CD4-positive, alpha-beta T cell treated with Interferon gamma for 1 hour (primary cell): ENCODE results near the gene LGALS3BP.
"Not testable (repeated sequence)": the region's sequence is repeated elsewhere in the genome, so short reads cannot be mapped to it uniquely, and the experiment has no call there.

Experiments
- DNase-seq: peaks from one replicate; pipeline ENCODE4 v3.0.0-alpha.2; 2020

LGALS3BP gene

DNA sequence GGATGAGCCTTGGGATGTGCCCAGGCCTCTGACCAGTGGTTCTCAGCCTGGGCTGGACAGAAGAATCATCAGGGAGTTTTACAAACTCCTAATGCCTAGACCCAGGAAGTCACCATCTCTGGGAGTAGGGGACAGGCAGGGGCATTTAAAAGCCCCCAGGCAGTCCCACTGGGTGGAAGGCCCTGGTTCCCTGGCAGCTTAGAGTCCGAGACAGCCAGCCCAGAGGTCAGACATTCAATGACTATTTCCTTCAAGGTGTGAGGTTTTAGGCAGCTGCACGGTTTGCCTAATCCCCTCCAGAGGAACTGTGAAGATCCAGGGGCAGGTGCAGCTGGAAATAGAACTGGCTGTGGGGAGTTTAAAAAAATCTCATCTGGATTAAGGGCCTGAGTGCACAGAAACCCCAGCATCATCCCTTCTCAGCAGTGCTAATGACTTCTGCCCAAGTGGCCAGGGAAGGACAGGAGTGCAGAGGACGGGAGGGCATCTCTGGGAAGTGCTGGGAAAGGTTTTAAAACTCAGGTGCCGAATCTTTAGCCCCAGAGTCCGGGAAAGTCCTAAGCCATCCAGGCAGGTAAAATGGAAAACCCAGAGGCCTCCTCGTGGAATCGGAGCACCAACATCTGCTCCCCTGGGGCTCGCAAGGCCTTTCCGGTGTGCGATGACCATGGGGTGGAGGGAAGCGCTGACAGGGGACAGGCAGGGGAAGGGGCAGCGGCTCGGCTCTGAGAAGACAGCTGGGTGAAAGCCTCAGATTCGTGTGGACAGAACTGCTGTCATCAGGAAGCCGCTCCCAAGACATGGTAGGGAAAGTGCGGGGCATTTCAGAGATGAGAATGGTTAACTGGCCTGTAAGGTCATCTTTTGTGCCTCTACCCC is 1.5 kb upstream of the LGALS3BP start:
- no peak for DNase-seq

DNA sequence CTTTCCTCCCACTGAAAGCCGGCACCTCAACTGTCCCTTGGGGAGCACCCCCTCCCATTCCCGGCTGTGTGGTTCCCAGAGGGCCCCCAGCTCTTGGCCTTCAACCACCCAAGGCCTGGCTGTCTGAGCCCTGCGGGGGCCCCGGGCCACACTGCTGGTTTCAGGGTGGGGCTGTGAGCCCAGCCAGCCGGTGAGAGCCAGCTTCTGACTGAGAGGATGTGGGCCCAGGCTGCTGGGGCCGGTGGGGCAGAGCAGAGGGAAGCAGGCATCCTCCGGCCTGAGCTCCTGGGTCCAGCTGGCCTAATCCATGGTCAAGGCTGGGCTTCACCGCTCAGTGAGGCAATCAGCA is 875 bp upstream of the LGALS3BP start:
- DNase-seq: no peak

DNA sequence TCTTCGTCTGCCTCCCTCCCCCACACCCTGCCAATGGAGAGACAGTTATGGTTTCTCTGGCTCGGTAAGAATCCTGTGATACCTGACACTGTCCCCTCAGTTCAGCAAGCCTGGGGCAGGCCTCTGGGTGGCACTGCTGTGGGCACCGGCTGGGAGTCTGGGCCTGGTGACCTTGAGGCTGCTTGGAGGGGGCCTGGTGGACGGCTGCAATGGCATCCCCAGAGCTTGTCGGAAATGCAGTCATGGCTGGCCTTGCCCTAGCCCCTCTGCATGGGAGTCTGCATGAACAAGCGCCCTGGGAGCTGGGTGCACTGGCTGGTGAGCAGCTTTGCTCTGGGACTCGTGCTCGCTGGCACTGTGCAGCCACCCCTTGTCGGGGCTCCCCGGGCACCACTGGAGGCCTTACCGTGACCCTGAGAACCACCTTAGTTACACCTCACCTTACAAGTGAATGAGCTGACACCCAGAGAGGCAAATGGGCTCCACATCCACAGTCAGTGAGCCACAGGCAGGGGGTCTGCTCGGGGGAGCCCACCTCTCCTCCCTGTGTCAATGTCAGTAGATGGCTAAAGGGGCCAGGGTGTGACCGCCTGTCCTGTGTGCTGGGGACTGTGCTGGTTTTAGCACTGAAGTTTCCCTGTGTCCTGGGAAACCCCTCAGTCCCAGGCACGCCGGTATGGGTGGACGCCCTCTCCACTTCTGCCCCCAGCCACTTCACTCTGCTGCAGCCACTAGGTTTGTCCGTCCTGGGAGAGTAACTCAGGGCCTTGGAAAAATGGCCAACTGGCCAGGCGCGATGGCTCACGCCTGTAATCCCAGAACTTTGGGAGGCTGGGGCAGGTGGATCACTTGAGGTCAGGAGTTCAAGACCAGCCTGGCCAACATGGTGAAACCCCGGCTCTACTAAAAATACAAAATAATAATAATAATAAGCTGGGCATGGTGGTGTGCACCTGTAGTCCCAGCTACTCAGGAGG is 1.4 kb downstream of the LGALS3BP start:
- no peak for DNase-seq

DNA sequence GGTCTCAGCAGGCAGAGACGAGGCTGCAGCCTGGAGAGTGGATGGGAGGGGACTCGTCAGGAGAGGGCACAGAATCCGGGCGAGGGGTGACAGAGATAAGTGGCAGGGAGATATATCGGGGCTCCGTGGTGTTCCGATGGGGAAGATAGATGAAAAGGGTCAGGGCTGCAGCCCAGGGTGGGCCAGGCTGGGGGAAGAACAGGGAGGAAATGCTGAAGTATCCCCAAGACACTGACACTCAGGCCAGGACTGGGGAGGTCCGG is 2.1 kb downstream of the LGALS3BP start:
- DNase-seq: no peak

DNA sequence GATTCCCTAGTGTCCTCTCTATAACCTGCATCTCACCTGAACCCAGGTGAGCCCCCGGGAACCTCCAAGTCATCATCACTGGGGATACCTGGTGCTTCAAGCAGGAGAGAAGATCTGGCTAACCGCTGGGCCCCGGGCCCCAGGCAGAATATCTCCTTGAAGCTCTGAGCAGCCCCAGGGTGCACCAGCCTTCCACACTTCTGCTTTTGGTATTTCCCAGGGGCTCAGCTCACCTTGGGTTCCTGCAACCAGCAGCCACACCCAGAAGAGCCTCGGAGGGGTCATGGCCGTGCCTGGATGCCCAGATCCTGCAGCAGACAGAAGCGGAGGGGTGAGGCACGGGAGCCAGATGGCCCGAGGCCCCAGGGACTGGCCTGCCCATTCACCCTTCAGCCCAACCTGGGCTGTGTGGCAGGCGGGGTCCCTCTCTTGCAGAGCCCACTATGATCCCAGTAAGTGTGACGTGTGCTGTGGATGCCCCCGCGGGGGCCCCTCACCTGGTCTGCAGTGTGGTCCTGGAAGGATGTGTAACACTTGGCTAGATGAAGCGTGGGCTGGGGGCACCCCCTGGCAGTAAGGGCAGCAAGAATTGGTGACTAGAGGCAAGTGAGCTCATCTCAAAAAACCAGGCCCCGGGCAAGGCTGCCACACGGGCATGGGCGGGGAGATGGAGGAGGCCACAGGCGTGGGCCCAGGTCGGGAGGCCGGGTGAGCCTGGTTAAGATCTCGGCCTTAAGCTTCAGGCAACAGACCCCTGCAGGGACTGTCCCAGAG is 2.6 kb downstream of the LGALS3BP start:
- DNase-seq: no peak

DNA sequence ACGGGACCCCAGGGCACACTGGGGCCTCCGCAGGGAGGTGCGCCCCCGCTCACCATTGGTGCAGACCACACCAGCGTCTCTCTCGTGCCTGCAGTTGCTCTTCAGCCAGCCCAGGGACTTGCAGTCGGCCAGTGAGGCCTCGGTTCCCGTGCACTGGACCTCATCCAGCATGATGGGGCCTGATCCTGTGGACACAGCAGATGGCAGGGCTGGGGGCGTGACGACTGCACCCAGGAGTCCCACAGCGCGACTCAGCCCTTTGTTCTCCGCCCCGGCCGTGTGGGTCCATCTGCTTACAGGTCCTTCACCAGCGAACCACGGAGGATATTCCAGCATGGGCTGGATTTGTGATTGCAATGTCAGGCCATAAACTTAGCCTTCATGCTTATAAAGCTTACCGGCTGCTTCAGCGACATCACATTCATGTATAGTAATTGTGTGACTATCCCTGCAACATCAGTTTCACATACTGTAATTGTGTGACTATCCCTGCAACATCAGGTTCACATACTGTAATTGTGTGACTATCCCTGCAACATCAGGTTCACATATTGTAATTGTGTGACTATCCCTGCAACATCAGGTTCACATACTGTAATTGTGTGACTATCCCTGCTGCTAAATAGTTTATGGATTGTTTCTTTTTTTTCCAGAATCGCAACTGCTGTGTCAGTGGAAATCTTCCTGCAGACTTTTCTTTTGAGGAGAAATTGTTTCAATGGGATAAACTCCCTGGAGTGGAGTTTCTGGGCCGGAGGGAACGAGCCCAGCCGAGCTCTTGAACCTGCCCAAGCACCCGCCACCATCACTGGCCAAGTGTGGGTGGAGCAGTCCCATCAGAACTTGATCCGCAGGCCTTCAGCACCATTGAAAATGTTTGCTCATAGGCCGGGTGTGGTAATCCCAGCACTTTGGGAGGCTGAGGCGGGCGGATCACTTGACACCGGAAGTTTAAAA is 4.8 kb downstream of the LGALS3BP start:
- no peak for DNase-seq

DNA sequence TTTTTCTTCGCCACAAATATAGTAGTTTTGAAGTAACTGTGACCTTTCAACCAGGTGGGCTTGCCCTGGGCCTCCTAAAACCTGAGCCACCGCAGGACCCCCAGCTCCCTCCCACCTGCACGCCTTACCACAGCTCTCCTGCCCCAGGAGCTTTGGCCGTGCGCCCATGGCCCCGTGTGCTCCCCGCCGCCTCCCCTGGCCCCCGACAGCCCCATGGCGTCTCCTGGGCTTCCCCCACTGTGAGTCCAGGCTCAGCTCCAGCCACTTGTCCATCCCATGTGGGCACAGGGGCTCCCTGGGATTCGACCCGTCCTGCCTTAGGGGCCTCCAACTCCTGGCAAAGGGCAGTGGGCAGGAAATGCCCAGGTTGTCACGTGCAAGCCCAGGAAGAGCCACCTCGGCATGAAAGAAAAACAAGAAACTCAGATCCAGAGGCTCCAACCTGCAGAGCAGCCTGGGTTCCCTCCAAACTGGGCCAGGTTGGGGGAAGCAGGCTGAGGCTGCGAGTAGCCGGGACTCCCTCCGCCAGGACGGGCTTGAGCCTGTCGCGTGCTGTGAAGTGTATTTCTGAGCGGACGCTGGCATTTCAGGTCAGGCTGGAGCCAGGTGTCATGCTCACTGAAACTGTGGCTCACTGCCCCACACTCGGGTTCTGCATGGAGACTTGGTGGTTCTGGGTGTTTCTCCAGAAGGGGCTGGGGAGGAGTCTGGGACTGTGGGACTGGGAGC is 5.8 kb downstream of the LGALS3BP start:
- DNase-seq: no peak

DNA sequence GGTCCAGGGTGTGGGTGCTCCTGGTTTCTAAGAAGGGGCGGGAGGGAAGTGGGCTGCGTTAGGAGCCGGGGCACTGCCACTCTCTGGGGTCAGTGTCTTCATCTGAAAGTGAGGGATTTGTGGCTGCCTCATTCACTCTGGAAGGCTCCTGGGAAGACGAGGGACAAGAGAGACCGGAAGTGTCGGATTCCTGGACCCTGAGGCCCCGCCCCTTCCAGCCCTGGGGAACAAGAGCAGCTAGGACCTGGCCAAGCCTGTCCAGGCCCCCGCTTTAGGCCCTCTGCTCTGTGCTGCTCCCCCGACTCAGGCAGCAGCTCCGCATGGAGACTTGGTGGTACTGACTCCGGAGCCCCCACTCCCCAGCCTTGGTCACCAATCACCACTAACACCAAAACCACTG is 6.5 kb downstream of the LGALS3BP start:
- DNase-seq: no peak

DNA sequence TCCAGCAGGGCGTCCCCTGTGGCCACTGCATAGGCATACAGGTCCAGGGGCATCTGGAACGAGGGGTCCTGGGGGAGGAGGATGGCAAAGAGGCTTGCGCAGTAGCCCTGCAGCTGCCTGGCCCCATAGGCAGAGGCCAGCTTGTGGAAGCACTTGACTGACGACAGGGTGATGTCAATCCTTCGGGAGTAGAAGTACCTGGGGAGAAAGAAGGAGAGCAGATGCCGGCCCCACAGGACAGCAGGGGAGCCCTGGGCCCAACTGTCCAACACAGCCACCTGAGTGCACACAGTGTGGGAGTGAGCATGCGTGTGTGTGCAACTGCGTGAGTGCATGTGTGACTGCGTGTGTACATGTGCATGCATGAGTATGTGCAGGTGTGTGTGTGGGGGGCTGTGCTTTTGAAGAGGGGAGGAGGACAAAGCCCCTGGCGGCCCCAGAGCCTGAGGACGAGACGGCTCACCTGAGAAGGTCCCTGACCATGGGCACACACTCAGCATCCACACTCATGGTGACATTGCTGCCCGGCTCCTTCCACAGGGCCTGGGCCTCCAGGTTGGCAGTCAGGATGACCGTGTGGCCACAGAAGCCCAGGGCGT is 7.1 kb downstream of the LGALS3BP start:
- no peak for DNase-seq

DNA sequence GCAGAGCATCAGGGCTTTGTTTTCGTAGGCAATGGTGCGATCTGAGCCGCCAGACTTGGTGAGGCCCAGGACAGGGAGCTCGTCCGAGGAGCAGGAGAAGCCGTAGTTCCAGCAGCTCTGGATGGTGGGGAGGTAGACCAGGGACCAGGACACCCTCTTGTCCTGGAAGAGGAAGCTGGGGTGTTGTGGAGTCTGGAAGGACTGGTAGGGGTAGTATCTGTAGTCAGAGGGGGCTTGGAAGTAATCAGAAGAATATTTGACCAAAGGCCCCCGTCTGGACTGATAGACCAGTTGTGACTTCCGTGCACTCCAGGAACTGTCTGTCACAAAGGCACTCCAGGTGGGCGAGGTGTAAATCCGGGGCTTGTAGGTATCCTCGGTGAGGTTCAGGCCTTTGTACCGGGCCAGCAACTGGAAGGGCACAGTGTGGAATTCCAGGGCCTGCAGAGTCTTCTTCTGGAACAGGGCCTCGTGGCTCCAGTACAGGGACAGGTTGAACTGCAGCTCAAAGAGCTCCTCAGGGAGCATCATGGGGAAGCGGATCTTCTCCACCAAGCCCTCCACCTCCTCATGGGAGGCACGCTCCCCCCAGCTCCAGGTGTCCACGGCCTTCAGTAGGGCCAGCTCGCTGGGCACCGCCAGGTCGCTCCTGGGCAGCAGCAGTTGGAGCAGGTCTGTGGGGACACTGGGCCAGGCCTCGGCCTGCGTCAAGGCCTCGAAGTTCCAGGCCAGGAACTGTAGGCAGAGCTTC is 7.8 kb downstream of the LGALS3BP start:
- no peak for DNase-seq

DNA sequence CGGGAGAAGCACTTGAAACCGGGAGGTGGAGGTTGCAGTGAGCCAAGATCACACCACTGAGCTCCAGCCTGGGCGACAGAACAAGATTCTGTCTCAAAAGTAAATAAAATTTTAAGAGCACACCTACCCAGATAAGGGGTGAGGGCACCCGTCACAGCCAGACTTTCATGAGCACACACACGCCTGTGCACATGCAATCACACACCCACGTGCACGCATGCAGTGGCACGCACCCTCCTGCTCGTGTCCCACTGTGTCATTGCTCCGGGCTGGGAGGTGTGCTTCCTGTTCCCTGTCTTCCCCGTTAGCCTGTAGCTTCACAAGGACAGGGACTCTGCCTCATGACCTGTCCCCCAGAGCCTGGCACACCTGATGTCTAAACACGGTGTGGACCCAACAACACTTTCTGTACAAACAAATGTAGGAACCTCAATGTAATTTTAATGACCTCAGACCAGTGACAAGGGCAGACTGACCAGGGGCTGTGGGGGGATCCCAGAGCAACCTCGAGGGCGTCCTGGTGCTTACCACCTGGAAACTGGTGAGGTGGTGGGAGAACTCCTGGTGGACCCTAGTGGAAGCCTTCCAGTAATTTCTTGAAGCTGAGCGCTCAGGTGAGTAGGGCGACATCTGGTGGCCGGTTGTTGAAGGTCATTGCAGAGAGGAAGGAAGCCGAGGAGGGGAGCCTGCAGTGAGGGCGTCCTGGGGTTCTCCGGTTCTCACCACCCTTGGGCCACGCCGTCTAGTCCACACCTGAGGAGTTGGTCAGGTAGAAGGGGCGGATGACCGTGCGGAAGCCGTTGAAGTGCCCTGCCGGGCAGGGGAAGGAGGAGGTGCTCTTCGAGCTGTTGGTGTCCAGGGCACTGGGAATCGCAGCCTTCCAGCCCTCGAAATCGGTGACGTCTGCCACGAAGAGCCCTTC is 8.6 kb downstream of the LGALS3BP start:
- peak; percentile 64 for DNase-seq

DNA sequence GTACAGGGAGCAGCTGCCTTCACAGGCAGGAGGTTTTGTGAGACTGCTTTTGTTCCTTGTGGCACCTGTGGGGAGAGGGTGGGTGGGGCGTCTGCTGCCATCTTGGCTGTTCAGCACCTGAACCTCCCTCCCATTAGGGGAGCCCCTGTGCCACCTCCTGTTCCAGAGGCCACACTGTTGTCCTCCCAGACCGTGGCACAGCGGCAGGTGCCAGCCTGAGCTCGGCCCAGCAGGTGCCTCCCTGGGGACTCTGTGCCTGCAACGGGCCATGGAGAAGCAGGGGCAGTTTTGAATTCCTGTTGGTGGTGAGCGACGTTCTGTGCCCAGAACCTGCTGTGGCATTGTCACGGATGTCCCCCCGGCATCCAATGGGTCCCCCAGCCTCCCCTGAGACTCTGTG is 9.9 kb downstream of the LGALS3BP start:
- no peak for DNase-seq

DNA sequence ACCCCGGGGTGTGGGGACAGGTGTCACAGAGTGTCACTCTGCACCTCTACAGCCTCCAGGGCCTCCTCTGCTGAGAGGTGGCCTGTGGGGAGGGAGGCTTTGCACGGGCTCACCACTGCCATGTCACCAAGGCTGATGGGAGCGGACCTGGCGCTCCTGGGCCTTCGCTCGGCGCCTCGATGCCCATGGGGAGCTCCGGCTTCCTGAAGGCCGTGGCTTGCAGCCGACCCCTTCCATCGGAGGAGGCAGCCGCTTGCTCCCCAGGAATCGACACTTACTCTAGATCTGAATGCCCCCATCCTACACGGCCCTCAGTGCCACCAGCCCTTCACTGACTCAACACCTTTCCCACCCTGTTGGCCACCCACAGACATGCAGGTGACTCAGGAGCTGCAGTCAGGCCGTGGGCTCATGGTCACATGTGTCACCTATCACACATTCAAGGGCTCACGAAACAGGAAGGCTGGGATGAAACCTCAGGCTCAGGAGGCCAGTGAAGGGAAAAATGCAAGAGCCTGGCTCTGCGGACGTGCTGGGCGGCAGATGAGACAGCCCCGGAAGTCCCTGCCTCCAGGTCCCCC is 11.9 kb downstream of the LGALS3BP start:
- DNase-seq: no peak

DNA sequence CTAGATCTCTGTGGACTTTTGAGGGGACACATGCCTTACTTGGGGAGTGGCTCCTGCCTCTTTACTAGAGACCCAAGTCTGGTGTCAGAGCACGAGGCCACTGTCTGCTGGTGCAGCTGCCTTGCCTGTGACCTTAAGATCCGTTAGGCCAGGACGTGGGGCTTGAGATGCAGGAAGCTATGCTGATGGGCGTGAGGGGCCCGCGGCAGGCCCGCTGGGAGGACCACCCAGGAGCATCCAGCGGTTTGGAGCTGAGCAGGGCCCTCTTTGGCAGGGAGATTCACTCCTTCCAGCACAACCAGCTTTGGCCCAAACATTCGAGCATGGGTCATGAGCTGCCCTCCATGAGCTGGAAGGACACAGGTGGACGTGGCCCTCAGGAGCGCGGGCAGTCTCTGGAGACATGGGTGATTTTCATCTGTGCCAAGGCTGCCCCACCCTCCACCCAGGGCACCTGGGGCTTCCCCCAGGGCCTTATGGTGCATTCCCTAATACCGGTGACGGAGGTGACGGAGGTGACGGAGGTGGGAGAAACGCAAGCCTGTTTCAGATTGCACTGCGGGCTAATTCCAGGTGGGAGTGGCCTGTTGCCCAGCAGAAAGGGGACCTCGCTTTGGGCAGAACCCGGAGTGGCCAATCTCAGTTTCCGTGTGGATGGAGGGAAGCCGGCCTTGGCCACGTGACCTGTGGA is 12.7 kb downstream of the LGALS3BP start:
- no peak for DNase-seq

DNA sequence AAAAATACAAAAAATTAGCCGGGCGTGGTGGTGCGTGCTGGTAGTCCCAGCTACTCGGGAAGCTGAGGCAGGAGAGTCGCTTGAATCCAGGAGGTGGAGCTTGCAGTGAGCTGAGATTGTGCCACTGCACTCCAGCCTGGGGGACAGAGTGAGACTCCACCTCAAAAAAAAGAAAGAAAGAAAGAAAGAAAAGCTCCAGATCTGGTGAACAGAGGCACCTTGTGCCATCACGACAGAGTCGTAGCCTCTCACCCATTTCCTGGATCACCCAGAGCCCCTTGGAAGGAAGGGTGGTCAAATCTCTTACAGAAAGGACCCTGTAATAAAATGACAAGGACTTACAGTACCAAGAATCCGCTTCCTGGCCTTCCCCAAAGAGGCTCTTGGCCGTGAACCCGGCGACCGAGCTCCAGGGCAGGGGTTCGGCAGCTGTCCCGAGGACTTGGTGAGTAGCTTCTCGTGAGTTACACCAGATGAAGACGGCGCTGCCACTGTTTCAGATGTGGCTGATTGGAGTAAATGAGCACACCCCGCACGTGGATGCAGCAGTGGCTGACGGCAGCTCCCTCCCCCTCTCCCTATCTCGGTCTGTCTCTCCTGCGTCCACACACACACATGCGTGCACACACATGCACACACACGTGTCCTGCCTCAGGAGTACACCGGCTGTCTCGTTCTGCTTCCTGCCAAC is 13.5 kb downstream of the LGALS3BP start:
- DNase-seq: no peak

DNA sequence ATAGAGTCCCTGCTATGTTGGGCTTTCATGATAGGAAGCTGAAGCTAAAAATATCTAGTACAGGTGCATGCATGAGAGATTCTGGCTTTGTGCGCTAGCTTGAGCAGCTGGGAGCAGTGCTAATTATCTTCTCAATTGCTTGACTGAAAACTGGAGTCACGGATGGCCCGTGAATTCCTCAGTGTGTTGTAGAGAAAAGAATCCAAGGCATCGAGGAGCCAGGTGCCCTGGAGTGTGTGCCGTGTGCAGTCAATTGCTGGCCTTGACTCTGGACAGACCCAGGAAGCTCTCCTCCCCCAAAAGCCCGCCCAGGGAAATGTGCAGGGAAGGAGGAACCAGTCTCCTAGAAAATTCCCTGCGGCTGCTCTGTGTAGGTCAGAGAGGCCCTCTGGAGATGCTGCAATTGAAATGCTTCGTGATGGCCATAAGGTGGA is 14.2 kb downstream of the LGALS3BP start:
- DNase-seq: no peak

DNA sequence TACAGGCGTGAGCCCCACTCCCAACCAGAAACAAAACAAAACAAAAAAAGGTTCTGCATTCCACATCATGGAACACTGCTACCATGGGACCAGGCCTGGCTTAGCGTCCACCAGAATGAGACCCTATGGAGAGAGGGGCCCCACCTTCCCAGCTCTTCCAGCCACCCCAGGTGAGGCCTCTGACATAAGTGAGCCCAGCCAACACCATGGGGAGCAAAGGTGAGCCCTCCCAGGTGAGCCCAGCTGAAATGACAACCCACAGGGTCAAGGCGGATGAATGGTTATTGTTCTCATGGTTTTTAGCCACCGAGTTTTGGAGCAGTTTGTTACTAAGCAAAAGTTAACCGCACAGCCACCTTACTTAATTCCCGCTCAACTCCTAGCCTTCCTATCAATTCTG is 16.3 kb downstream of the LGALS3BP start:
- DNase-seq: no peak

DNA sequence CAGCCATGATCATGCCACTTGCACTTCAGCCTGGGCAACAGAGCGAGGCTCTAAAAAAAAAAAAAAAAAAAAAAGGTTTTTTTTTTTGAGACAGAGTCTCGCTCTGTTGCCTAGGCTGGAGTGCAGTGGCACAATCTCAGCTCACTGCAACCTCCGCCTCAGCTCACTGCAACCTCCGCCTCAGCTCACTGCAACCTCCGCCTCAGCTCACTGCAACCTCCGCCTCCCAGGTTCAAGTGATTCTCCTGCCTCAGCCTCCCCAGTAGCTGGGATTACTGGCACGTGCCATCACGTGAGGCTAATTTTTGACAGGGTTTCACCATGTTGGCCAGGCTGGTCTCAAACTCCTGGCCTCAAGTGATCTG is 16.8 kb downstream of the LGALS3BP start:
- DNase-seq: not testable (repeated sequence)
